HG03025 (cell line): Measurements from ENCODE around the gene EGLN2.
"Not testable (repeated sequence)": the region's sequence is repeated elsewhere in the genome, so short reads cannot be mapped to it uniquely, and the experiment has no call there.

Experiments used
- ATAC-seq: cut with Tn5 transposase; IDR thresholded peaks from one replicate; pipeline ENCODE4 v1.9.1; 2021; ENCODE audit warnings: mild to moderate bottlenecking, moderate library complexity; ENCODE audit not compliant: unreplicated experiment, low FRiP score

Gene EGLN2

GRCh38 chr19:40775632-40776022 is 23.4 kb upstream of the EGLN2 start:
- ATAC-seq, result no peak

GRCh38 chr19:40776364-40776763 is 22.6 kb upstream of the EGLN2 start:
- ATAC-seq, result no peak

DNA sequence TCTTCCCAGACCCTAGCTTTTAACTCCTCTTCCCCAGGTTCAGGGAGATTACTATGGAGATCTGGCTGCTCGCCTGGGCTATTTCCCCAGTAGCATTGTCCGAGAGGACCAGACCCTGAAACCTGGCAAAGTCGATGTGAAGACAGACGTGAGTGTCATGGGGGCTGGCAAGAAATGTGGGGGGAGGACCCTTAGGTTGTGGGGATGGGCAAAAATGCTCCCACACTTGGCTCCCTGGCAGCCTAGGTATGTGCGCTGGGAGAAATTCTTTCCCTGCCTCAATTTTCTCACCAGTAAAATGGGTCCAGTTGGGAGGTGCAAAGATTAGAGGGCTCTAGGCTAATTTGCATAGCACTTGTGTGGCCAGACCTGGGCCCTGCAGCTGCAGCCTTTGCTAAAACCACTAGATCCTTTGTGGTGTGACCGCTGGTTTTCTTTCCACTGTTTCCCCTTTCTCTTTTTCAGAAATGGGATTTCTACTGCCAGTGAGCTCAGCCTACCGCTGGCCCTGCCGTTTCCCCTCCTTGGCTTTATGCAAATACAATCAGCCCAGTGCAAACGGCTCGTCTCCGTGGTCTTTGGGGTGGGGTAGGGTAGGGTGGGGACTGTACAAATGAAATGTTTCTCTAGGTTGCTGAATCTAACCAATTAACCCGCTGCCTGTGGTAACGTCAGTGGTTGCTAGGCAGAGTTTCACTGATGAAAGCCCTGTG is 21.9 kb upstream of the EGLN2 start:
- peak; percentile 62 for ATAC-seq

DNA sequence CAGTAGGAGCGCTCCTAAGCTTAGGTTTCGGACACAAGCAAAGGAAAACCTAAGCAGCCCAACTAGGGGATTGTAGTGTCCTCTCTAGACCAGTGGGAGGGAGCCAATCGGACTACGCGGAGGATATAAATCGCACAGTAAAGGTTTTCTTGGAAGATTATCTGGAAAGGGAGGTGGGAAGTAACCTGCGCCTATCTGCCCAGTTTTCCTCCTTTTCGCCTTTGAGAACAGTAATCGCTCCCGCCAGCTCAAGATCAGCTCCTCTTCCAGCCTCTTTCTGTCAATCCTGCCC is 21.4 kb upstream of the EGLN2 start:
- ATAC-seq, result no peak

- ATAC-seq, result peak; percentile 63
Measured at GRCh38 chr19:40777937-40778705, 20.9 kb upstream of the EGLN2 start, which contains the start of gene RAB4B. TSS of gene RAB4B (plus strand) at chr19:40778247. CDS start at chr19:40778376, 129 bp downstream.

DNA sequence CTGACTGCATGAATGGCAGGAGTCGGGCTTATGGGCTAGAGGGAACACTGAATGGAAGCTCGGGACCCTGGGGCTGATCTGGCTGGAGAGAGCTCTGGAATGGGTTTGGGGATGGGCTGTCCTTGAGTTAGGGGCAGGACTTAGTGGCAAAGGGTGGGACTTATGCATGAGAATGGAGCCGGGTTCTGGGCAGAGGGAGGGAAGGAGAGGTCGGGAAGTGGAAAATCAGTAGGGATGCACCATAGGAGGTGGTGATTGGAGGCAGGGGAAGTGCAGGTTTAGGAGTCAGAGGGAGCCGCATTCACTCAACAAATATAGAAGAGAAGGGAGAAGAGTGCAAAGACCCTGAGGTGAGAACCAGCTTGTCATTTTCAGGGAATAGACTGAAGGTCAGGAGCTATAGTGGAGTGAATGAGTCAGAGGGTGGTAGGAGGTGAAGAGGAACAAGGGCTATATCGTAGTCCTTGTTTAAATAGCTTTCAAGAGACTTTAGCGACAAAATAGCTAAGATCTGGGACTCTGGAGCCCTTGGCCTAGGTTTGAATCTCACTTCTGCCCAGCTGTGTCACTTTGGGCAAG is 20.2 kb upstream of the EGLN2 start:
- ATAC-seq, result no peak

DNA sequence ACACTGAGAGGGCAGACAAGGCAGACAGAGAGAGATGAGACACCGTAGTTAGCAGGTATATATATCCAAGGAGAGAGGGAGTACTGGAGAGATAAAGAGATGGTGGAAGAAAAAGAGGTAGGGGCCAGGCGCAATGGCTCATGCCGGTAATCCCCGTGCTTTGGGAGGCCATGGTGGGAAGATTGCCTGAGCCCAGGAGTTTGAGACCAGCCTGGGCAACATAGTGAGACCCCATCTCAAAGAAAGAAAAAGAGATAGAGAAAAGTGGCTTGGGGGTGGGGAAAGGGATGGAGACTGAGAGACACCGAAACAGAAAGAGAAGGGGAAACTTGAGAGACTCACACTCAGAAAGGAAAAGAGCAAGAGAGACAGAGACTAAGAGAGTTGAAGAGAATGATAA is 18.4 kb upstream of the EGLN2 start:
- ATAC-seq, result no peak

DNA sequence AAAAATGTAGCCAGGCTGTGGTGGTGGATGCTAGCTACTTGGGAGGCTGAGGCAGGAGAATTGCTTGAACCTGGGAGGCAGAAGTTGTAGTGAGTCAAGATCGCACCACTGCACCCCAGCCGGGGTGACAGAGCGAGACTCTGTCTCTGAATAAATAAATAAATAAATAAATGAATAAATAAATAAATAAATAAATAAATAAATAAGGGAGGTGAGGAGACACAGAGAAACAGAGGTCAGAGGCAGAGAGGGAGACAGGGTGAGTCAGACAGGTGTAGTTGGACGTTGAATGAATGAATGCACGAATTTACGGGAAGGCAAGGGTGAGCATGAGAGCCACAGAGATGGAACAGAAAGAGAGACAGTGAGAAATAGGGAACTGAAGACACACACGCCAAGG is 17.9 kb upstream of the EGLN2 start:
- ATAC-seq, result no peak

DNA sequence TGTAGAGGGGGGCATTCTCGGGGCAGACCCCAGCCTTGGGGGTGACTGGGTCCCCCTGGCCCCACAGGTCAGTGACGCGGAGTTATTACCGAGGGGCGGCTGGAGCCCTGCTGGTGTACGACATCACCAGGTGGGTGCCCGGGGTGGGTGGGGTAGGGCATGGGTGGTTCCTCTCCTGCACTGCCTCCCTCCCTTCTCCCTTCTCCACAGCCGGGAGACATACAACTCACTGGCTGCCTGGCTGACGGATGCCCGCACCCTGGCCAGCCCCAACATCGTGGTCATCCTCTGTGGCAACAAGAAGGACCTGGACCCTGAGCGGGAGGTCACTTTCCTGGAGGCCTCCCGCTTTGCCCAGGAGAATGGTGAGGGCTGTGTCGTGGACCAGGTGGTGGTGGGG is 15.3 kb upstream of the EGLN2 start:
- ATAC-seq, result no peak

- ATAC-seq, result not testable (repeated sequence)
Measured at GRCh38 chr19:40784146-40784545, 14.8 kb upstream of the EGLN2 start.

GRCh38 chr19:40785526-40785925 is 13.5 kb upstream of the EGLN2 start:
- ATAC-seq, result no peak

- ATAC-seq, result no peak
Measured at GRCh38 chr19:40786060-40787037, 12.6 kb upstream of the EGLN2 start.

DNA sequence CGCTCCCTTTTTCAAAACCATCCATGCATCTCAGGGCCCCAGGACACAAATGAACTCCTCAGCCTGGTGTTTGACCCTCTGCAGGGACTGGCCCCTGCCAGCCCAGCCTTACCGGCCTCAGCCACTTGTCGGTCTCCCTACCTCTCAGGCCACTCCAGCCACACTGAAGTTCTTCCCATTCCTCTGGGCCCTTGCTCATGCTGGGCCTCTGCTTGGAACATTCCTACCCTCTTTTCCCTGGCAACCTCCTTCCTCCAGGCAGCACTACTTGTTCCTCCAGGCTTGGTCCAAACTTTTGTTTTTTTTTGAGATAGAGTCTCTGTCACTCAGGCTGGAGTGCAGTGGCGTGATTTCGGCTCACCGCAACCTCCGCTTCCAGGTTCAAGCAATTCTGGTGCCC is 7.6 kb upstream of the EGLN2 start:
- no peak for ATAC-seq

DNA sequence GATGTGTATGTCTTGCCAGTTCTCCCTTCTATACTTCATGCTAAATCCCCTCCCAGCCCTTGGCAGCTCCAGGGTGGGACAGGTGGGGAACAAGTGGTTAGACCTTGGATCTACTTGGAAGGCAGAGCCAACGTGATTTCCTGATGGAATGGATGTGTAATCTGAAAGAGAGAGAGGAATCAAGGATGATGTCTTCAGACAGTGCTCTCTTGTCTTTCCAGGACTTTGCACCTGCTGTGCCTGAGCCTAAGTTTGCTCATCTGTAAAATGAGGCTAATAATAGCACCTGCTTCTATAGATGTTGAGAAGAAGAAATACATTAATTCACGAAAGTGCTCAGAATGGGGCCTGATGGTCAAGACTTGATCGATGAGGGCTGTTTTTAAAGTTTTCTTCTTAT is 7.0 kb upstream of the EGLN2 start:
- ATAC-seq, result no peak

DNA sequence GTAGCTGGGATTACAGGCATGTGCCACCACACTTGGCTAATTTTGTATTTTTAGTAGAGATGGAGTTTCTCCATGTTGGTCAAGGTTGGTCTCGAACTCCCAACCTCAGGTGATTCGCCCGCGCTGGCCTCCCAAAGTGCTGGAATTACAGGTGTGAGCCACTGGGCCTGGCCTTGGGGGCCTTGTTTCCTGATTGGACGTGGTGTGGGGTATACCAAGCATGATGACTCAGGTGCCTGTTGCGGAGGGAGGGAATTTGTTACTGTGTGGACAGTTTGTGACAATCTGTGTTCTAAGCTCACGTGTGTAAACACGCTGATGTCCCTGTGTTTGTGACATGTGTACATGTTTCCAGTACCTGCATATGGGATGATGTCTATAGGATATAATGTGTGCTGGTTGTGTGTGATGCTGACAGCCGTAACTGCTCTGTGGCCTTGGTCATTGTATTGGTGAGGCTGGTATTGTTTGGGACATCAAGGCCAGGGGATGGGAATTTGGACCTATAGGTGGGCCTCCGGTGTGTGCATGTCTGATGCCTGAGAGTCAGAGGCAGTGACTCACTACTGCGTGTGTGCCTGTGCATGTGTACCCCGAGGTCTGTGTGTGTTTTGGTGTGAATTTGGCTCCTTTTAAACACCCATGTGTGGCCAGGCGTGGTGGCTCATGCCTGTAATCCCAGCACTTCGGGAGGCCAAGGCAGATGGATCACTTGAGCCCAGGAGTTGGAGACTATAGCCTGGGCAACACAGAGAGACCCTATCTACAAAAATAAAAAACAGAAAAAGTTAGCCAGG is 1.6 kb upstream of the EGLN2 start:
- ATAC-seq, result no peak

DNA sequence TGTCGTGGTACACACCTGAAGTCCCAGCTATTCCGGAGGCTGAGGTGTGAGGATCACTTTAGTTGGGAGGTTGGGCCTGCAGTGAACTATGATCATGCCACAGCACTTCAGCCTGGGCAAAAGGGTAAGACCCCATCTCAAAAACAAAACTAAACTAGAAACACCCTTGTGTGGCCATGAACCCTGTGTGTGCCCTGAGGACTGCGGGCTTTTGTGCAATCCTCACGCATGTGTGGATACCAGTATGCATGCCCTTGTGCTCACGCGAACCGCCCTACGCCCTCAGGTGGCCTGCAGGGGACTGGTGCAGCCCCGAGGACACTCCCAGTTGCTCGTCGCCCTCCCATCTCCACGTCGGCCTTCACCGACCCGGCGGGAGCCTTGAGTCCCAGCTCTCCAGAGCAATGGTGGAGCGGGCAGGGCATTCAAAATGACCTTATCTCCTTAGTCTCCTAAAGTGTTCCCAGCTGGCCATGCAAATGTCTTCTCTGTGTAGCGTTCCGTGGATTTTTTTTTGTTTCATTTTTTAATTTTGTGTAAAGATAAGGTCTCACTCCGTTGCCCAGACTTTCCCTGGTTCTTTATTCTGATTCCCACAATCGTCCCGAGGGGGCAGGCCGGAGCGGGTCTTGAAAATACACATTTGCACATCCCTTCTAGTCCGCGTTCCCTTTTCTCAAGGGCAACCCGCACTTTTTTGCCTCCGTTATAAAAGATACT is 868 bp upstream of the EGLN2 start:
- peak; percentile 9 for ATAC-seq

GRCh38 chr19:40799558-40800338 is 757 bp downstream of the EGLN2 start:
- ATAC-seq, result no peak

DNA sequence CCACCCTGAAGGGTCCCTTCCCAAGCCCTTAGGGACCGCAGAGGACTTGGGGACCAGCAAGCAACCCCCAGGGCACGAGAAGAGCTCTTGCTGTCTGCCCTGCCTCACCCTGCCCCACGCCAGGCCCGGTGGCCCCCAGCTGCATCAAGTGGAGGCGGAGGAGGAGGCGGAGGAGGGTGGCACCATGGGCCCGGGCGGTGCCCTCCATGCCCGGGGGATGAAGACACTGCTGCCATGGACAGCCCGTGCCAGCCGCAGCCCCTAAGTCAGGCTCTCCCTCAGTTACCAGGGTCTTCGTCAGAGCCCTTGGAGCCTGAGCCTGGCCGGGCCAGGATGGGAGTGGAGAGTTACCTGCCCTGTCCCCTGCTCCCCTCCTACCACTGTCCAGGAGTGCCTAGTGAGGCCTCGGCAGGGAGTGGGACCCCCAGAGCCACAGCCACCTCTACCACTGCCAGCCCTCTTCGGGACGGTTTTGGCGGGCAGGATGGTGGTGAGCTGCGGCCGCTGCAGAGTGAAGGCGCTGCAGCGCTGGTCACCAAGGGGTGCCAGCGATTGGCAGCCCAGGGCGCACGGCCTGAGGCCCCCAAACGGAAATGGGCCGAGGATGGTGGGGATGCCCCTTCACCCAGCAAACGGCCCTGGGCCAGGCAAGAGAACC is 1.5 kb downstream of the EGLN2 start:
- ATAC-seq, result no peak
